SK-MEL-5 (cell line): ENCODE measurements around the gene SYPL1. TPM values are rescaled to one million over a fixed set of nuclear protein-coding genes. Genes with fewer than 3 reads are reported as not detected.
"Not testable (repeated sequence)": the region's sequence is repeated elsewhere in the genome, so short reads cannot be mapped to it uniquely, and the experiment has no call there.

Source experiments
- DNase-seq: peaks from one replicate; pipeline ENCODE4 v3.0.0-alpha.2; 2016; ENCODE audit warnings: low read depth, low spot score
- in situ Hi-C: cut with HindIII; loops from 2 replicates; pipeline ENCODE4 v1.10.0; 2016; ENCODE audit warnings: low sequenced_read_pairs, high pct_unique_total_duplicates, low pct_unique_long_range_greater_than_20kb
- polyA plus RNA-seq, 2 experiments: library from polyadenylated mRNA; depleted of rRNA; stranded (reverse); fragments of >200 nt; gene quantifications; 2 replicates each; pipeline ENCODE4 v1.2.3, GENCODE V29; 2015
- total RNA-seq: library from RNA; depleted of rRNA; stranded (reverse); fragments of >200 nt; shearing (Covaris generic); gene quantifications from 2 replicates; pipeline ENCODE4 v1.2.3, GENCODE V29; 2014; rRNA removed

Gene SYPL1
- 47.4 and 47.7 TPM in 2 replicates for total RNA-seq
- 113 and 135 TPM in 2 replicates for polyA plus RNA-seq (2015; cell fraction: cytosol; rRNA removed)
- 28.0 and 46.1 TPM in 2 replicates for polyA plus RNA-seq (2015; cell fraction: nucleus; rRNA removed)

DNA sequence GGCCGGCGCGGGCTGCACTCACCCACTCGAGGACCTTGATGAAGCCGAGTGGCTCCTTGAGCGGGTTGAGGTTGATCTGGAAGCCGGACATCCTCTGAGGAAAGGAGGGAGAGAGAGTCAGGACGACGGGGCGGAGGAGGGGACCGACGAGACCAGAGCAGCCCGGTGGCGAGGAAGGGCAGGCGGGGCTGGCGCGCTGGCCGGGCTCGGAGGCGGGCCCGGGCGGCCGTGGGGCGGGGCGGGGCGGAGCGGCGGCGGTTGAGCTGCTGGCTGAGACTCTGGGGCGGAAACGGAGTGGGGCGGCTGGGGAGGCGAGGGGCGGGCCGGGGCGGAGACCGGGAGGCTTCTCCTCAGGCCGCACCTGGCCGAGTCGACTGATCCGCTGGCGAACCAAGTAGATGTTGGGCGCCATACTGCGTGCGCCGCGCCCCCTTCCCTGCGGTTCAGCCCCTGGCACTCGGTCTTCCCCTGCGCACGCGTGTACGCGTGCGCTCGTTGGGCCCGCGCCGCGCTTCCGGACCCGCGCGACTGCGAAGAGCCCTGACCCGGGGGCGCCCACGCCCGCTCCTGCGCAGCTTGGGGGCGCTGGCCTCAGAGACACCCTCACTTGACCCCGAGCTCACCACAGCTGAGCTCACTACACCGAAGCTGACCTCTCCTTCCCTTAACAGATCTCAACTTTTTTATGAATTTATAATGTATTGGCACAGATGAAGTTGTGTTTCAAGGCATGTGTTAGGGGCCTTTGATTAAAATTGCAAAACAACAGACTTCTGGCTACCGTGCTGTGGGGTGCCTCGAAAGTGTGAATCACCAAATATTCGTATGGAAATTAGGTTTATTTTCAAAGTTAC lies at the start of gene SYPL1:
Gene SYPL1 (minus strand): TSS at position 195 of the 854 bp plus-strand sequence. CDS start 104 bp downstream, at position 91.
- peak; percentile 96 for DNase-seq
- in situ Hi-C loops = no loop called here

DNA sequence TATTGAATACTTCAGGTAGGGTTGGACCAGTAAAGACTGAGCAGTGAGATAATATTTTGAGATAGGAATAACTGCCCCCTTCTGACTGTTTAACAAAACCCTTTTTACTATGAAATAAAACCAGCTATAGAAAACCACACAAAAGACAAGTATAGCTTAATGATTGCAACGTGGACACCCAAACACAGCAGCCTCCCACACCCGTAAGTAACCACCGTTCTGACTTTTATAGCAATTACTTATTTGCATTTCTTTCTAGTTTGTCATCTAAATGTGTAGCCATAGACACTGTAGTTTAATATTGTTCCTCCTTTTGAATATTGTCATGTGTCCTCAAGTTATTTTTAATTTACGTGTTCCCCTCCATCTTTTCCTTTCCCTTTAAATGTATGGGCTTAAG lies 42.9 kb upstream of the SYPL1 start:
- in situ Hi-C loops = loop anchor here (10.0 to 25.0 kb wide), 3 partner anchors 90 to 493 kb away; no protein-coding TSS in a partner anchor
- DNase-seq = no peak

DNA sequence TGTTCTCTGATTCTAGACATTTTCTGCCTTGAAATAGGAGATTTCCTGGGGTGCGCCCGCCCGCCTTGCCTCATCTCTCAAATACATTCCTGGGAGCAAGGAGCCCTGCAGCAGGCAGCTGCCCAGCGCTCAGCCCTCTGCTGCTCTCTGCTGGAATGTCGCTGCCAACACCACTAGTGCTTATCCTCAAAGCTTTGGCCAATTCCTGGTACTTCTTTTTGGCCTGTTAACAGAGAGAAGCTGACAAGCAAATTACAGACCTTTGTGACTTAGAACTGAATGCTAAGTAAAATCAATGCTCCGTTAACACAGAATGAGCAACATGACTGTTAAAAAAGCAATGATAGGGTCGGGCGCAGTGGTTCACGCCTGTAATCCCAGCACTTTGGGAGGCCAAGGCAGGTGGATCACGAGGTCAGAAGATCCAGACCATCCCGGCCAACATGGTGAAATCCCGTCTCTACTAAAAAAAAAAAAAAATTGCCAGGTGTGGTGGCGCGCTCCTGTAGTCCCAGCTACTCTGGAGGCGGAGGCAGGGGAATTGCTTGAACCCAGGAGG lies 41.9 kb upstream of the SYPL1 start:
- peak; percentile 87 for DNase-seq
- in situ Hi-C loops = loop anchor here (10.0 to 25.0 kb wide), 3 partner anchors 89 to 492 kb away; no protein-coding TSS in a partner anchor

DNA sequence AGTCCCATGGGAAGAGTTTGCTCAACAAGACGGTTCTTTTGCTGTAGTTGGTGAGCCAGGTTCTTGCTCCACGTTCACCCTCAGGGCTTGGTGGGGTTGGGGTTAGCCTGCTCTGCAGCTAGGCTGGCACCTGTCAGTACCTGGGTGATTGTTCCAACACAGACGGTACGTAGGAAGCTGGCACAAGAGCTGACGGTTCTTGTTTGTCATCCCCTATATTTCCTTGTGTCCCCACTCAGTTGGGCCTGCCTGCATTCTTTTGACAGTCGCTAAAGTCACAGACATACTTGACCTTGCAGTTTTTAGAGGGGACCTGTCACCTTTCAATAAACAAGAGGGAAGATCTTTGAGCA lies 40.2 kb upstream of the SYPL1 start:
- in situ Hi-C loops = loop anchor here (10.0 to 25.0 kb wide), 3 partner anchors 87 to 490 kb away; no protein-coding TSS in a partner anchor
- DNase-seq = no peak

DNA sequence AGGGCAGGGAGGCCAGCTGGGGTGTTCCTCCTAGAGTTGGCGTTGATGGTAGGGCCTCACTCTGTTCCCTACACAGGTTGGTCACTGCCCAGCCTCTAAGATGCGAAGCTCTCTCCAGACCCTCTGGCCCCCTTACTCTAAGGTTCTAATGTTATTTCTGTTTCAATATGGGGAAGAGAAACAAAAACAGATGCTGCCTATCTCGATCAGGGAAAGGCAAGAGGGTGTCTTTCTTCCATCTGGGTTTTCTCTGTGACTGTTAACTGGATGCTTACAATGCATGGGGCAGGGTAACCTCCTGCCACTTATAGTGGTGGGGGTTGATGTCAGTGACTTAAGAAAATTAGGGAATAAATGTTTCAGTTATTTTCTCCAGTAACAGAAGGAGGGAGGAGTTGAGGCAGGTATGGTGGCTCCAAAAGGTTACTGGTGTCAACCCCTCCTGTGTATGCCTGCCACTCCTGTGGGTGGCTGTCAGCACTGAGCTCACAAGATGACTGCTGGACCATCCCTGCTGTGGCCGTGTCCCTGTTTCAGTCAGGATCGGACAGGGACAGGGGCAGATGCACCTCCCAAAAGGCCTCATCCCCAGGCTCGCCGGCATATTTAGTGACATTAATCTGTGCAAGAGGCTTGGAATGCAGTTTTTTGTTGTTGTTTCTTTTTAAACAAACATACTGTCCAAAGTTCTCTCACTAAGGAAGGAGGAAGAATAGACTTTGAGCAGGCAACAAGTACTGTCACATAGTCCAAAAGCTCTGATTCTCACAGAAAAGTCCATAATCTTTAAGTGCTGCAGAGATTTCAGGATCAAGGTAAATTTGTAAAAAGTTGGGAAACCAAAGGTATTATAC lies 39.6 kb upstream of the SYPL1 start:
- in situ Hi-C loops = loop anchor here (10.0 to 25.0 kb wide), 3 partner anchors 87 to 489 kb away; no protein-coding TSS in a partner anchor

DNA sequence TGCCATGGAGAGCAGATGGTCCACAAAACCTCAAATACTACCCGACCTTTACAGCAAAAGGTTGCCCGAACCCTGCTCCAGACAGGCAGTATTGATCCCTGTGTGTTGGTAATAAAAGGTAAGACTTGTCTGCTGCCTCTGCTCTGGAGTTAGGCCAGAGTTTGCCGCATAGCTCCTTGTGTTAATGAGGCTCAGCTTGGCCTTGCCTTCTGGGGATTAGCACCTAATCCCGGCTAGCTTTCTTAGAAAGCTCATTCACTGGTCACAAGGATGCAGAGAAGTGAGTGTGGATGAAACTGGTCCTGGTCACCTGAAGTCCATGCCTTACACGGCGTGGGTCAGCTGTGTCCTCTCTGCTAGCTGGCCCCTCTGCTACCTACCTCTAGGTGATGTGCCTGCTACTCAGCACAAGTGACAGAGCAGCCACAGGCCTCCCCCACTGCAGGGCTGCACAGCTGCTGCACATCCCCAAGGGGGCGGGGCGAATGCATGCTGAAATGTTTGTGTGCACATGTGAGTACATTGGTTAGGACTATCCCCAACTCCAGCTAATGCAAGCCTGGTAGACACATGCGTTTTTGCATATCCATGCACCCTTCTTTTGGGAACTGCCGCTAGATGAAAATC lies 31.7 kb upstream of the SYPL1 start:
- no peak for DNase-seq
- in situ Hi-C loops = no loop called here

More for the DNA sequence above, 39.6 kb upstream of the SYPL1 start:
- no peak for DNase-seq

DNA sequence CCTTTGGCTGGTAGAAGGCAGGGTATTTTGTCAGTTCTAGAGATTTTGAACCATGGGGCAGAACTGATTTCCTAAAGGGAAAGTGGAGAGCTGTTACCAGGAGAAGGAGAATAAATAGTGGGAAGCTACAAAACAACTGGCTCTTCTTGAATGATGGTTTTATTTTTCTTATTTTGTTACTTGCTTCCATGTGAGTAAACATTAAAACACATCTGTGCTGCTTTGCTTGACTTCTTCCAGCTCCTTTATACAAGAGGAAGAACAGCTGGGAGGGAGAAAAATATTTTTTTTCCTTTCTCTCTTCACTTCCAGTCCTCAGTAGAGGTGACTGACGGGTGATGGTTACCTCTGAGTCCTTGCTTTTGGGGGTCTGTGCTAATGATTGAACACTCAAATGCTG lies 30.0 kb upstream of the SYPL1 start:
- in situ Hi-C loops = no loop called here
- no peak for DNase-seq

DNA sequence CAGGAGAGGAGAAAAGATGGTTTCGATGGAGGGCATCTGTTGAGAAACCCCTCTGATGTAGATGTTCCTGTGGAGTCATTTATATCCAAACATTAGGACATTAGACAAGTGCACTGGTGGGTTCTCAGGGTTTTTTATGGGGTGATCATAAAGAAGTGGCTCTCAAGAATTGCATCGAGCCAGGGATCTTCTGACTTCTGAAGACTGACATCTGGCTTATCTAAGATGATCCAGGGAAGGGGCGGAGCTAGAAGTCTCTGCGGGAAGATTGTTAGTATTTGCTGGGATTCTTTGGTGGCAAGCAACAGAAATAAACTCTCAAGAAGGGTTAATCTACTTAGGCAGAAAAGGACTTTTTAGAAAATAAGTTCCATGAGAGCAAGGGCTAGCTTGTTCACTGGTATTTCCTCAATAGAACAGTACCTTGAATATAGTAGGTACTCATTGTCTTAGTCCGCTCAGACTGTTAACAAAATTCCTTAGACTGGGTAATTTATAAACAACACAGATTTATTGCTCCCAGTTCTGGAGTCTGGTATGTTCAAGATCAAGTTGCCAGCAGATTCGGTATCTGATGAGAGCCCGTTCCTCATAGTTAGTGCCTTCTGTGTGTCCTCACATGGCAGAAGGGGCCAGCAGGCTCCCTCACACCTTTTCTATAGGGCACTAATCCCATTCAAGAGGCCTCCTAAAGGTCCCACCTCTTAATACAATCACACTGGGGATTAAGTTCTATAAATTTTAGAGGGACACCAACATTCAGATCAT lies 28.5 kb upstream of the SYPL1 start:
- in situ Hi-C loops = no loop called here

DNA sequence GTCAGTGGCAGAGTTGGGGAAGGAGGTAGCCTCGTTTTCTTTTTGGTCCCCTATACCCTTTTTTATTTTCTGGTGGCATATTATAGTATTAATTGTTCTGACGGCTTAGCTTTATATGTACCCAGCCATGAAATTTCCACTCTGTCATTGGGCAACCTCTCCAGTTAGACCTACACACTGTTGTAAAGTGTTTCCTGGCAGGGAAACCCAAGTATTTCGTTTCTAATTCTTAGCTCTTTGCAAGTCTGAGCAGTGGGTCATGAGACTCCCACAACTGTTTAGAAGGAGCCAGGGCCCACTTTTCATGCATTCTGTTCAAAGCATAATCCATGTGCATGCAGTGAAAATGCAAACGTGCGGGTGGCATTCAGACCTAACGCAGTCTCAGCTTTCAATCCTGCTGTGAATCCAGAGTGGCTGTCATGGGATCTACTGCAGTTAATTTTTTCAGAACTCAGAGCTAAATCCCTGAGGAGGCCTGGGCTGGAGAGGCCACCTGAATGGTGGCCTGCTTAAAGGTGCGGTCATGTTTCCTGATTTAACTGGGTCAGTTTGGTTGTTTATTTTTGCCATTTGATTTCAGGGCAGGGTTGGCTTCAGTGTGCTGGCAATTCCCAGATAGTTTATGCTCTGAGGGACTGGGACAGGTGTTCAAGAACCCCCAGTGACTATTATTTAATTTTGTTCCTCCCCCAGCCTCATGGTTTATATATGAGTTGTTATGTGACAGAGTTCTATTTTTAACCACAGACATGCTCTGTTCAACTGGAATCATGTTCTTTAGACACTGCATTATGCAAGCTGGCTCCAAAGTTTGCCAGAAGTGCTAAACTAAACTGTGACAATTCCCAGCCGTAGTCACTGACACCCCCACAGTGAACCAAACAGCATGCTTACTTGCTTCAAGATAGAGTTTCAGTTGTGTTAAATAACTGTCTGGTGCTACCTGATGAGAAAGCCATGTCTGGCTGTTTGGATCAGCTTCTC lies 27.4 kb upstream of the SYPL1 start:
- DNase-seq = no peak
- in situ Hi-C loops = no loop called here

More for the DNA sequence above, 28.5 kb upstream of the SYPL1 start:
- no peak for DNase-seq

DNA sequence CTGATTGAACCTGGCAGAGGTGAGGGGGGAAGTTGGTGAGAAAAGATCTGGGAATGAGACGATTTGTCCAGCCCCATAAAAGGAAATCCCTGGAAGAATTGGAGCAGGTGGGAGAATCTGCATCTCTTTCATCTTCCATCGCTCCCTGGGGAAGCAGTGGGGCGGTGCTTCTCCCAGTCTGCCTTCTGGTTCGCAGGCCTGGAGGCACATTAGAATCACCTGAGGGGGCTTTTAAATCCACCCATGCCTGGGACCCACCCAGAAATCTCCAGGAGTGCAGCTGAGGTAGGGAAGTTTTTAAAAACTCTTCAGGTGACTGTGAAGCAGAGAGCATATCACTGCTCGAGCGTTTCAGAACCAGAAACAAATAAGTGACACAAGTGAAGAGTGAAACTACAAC lies 26.7 kb upstream of the SYPL1 start:
- in situ Hi-C loops = no loop called here
- DNase-seq = no peak

DNA sequence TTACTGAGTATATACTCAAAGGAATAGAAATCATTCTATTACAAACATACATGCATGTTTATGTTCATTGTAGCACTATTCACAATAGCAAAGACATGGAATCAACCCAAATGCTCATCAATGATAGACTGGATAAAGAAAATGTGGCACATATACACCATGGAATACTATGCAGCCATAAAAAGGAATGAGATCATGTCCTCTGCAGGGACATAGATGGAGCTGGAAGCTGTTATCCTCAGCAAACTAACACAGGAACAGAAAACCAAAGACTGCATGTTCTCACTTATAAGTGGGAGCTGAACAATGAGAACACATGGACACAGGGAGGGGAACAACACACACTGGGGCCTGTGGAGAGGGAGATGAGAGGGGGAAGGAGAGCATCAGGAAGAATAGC lies 26.1 kb upstream of the SYPL1 start:
- DNase-seq, in situ Hi-C loops: not testable (repeated sequence)

DNA sequence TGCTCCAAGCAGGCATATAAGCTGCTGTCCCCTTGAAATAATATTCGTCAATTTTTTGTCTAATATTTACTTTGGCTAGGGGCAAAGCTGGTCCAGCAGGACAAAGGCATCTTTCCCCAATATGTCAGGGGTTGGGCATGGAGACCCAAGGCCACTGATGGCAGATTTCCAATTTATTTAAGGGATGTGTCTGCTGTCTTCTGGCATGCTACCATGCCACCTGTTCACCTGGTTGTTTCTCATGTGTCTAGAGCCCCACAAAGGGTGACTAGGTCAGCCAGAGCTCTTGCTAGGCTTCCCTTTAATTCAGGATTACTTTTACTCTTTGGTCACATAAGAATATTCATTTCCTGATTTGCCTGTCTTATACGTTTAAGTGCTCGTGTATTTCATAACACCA lies 22.1 kb upstream of the SYPL1 start:
- in situ Hi-C loops = no loop called here

DNA sequence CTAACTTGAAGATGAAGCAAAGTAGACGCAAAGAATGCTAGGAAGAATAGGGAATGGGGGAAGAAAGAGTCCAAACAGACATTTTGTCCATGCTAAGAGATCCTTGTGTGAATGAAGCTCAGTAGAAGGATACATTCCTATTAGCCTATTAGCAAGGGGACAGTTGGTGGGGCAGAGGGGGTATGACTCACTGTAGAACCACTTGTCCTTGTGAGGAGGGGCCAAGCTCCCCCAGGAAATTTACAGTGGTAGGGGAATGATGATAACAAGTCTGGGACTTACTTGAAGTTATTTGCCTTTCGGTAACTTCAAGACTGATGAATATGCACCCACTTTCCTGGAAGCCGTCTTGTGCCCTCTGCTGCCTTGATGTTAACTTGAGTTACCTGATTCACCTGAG lies 17.2 kb upstream of the SYPL1 start:
- no peak for DNase-seq
- in situ Hi-C loops = no loop called here

More for the DNA sequence above, 22.1 kb upstream of the SYPL1 start:
- no peak for DNase-seq

DNA sequence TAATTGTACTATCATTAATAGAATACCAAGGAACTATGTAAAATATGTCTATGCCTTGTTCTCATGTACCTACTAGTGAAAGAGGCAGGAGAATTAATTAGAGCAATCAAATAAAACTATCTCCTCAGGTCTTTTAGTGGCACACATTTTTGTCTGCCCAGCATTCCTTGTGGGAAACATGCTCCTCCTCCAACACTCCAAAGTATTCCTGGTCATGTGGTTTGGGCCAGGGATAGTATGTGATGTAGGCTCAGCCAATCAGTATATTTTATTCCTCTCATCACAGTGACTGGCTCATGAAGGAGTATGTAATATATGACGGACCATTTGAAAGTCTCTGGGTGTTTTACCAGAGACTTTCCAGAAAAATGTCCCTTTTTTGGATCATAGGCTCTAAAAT lies 16.7 kb upstream of the SYPL1 start:
- DNase-seq = peak; percentile 46
- in situ Hi-C loops = no loop called here

DNA sequence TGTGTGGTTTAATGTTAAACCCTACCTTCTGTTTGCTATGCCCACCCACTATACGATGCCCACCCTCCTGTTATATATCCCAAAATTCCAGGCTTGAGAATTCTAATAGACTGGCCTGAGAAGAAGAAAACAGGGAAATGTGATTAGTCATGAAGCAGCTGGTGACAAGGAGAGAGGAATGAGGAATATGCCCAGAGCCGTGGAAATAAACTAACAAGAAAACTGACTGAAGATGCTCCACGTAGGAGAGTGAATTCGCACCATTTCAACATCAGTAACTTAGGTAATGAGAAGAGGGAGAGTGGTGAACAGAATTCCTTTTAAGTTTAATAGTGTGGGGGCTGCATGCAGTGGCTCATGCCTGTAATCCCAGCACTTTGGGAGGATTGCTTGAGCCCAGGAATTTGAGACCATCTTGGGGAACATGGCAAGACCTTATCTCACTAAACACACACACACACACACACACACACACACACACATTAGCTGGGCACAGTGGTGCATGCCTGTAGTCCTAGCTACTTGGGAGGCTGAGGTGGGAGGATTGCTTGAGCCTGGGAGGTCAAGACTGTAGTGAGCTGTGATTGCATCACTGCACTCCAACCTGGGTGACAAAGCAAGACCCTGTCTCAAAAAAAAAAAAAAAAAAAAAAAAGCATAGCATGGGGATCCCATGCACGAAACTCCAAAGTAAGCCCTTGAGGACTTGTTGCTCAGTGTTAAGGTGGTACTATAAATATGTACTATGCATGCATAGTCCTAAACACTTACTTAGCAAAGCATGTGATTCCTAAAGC lies 16.1 kb upstream of the SYPL1 start:
- no peak for DNase-seq
- in situ Hi-C loops = no loop called here
